Activated T-helper 2 cell treated with anti-CD3 and anti-CD28 coated beads, Interferon-gamma antibody, Interleukin-2, Interleukin-4, amounts not matched to agents 10 μg/mL and 5 μg/mL and 100 μg/mL, durations not matched to agents 14 hours and 24 hours and 36 hours (primary cell): ENCODE results near the gene BEAN1. TPM values are rescaled to one million over a fixed set of nuclear protein-coding genes. Genes with fewer than 3 reads are reported as not detected.

Experiments used
- DNase-seq: peaks from one replicate; pipeline ENCODE4 v3.0.0; 2021; ENCODE audit warnings: low spot score
- H3K27ac Mint-ChIP-seq: one replicate; pipeline ENCODE4 v1.8.0; 2021; ENCODE audit warnings: mixed read lengths
- H3K27me3 Mint-ChIP-seq: one replicate; pipeline ENCODE4 v1.8.0; 2021; ENCODE audit warnings: low read depth, mixed read lengths
- H3K36me3 Mint-ChIP-seq: one replicate; pipeline ENCODE4 v1.8.0; 2021; ENCODE audit warnings: low read depth, mixed read lengths
- H3K4me1 Mint-ChIP-seq: one replicate; pipeline ENCODE4 v1.8.0; 2021; ENCODE audit warnings: low read depth, mixed read lengths
- H3K4me3 Mint-ChIP-seq: one replicate; pipeline ENCODE4 v1.8.0; 2021; ENCODE audit warnings: low read depth, mild to moderate bottlenecking, moderate library complexity, mixed read lengths
- H3K9me3 Mint-ChIP-seq: one replicate; pipeline ENCODE4 v1.8.0; 2021; ENCODE audit warnings: mixed read lengths
- intact Hi-C: fragments of 100-400 bp; cut with micrococcal nuclease; formaldehyde crosslinking; loops from one replicate; pipeline ENCODE4 v1.15.1; 2023
- total RNA-seq: library from RNA; stranded (reverse); gene quantifications from 2 replicates; pipeline ENCODE4 v1.2.3, GENCODE V29; 2022

BEAN1 gene
- total RNA-seq, 1 donor from 2014 or later: not detected

- no peak for DNase-seq
- Mint-ChIP-seq H3K4me1 (no peaks in the 10 kb centered on the region), H3K9me3 (no peaks in the 10 kb centered on the region), H3K27ac (no peak overlapping the region), H3K27me3 (peaks cover 8% of the 10 kb centered on the region), H3K4me3 (no peak overlapping the region), H3K36me3 (no peaks in the 10 kb centered on the region)
- intact Hi-C loops: no loop called here
These were observed 39.2 kb upstream of the BEAN1 start for GRCh38 chr16:66387817-66388332.

DNA sequence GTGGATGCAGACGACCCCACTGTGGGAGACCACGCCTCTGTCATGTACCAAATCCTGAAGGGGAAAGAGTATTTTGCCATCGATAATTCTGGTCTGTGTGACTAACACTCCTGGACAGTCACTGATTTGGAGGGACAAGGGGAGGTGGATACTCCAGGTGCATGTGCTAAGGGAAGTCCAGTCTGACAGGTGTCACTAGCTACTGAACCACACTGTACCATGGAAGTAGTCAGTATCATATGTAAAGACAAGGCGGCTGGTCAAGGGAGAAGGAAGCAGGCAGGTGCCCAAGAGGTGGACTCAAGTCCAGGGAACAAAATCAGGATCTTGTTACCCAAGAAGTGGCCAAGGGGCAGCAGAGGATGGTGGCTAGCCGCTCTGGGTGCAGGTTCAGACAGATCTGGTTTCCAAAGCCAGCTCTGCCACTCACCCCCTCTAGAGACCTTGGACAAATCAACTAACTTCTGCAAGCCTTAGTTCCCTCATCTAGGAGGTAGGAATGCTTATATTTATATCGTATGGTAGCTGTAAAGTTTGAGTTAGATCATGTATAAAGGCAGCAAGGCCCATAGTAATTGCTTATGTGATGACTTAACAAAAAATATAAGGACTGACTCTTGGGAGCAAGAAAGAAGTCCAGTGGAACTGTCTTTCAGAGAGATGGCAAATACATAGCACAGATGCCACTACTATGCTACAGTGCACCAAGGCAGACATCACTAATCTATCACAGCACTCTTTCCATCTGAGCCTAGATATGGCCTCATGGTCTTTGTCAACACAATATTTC, 38.5 kb upstream of the BEAN1 start:
- H3K27ac Mint-ChIP-seq: no peak overlapping the region
- no peak overlapping the region for H3K4me3 Mint-ChIP-seq
- H3K9me3 Mint-ChIP-seq: no peaks in the 10 kb centered on the region
- H3K27me3 Mint-ChIP-seq: peaks cover 6% of the 10 kb centered on the region
- no peaks in the 10 kb centered on the region for H3K4me1 Mint-ChIP-seq
- DNase-seq: no peak
- no peaks in the 10 kb centered on the region for H3K36me3 Mint-ChIP-seq
- intact Hi-C loops: no loop called here

DNA sequence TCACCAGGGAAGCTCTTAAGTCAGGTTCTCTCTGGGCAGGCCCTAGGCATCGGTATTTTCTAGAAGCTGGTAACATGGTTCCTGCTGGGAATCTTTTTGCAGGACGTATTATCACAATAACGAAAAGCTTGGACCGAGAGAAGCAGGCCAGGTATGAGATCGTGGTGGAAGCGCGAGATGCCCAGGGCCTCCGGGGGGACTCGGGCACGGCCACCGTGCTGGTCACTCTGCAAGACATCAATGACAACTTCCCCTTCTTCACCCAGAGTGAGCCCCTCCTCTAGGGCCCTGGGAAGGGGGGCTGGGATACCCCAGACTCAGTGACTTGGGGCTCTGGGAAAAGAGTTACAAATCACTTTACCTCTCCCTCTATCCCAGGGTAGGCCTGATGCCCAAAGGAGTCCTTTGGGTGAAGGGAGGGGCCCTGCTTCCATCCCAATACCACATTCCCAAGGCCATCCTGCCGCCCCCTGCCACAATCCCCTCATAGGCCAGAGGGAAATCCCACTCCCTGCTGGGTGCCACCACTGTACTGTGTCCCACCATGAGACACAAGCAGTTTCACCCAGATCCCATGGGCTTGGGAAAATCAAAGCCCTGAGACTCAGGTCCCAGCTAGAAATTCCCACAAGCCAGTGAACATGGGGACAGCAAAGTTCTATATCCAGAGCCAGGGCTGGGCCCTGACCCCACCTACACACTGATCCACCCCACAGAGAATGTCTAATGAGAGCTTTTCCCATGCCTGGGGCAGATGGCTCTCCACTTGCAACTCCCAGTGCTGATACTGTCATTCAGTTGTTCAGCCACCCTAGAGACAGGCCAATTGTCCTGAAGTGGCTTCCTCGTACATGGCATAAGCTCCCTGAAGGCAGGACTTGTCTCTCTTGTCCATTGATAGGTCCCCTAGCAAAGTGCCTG, 37.6 kb upstream of the BEAN1 start:
- Mint-ChIP-seq H3K36me3 (no peaks in the 10 kb centered on the region), H3K27ac (no peak overlapping the region), H3K27me3 (peaks cover 10% of the 10 kb centered on the region), H3K4me1 (no peaks in the 10 kb centered on the region), H3K9me3 (no peaks in the 10 kb centered on the region), H3K4me3 (no peak overlapping the region)
- intact Hi-C loops: no loop called here
- no peak for DNase-seq

DNA sequence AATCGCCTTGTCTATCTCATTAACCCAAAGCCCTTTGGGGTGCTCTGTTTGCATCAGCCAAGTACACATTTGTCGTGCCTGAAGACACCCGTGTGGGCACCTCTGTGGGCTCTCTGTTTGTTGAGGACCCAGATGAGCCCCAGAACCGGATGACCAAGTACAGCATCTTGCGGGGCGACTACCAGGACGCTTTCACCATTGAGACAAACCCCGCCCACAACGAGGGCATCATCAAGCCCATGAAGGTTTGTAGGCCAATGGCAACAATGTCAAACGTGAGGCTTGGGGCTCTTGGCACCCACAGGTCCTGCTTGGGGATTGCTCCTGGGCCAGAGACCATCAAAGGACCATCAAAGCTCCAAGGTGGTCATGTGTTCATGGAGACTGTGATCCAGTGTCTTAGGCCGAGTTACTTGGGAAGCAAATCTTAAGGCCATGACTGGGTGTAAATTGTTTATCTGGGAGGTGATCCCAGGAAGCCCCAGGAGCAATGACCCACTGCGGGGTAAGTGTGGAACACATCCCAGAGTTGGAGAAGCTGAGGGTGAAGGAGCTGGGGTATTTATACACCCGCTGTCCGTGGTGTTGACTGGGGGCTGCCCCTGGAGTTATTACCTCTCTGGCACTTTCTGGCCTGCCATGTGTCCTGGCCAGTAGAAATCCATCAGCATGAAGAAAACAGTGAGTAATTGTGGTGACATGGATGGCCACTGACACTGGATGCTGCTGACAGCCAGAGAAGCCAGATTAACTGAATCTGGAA, 36.6 kb upstream of the BEAN1 start:
- intact Hi-C loops: no loop called here
- peaks cover 13% of the 10 kb centered on the region for H3K27me3 Mint-ChIP-seq

DNA sequence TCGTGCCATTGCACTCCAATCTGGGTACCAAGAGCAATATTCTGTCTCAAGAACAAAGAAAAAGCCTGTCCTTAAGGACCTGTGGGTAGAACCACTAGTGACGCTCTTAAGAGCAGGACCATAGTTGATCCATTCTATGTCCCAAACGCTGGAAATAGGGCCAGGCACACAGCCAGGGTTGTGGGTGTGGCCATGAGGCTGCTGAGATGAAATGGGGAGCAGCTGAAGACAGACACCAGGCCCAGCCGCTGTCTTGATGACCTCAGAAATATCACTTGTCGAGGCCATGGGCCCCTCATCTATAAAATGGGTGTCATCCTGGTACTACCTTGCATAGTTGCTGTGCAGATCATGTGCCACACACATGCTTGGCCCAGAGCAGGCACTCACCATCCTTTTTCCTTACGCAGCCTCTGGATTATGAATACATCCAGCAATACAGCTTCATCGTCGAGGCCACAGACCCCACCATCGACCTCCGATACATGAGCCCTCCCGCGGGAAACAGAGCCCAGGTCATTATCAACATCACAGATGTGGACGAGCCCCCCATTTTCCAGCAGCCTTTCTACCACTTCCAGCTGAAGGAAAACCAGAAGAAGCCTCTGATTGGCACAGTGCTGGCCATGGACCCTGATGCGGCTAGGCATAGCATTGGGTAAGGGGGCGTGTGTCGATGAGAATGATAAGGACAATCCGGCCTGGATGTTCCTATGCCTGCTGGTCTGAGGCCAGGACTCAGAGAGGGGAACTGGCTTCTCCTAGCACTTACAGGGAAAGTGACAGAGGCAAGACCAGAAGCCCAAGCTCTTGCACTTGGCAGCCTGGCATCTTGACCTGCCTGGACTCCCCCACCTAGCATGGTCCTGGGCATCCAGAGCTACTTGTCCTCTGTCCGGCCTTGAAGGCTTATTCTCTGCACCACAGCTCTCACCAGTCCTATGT, 35.1 kb upstream of the BEAN1 start:
- no peaks in the 10 kb centered on the region for H3K4me1 Mint-ChIP-seq
- no peak overlapping the region for H3K27ac Mint-ChIP-seq
- no peak overlapping the region for H3K4me3 Mint-ChIP-seq
- intact Hi-C loops: no loop called here
- peaks cover 21% of the 10 kb centered on the region for H3K27me3 Mint-ChIP-seq
- DNase-seq: no peak
- H3K36me3 Mint-ChIP-seq: no peaks in the 10 kb centered on the region
- no peaks in the 10 kb centered on the region for H3K9me3 Mint-ChIP-seq

More for the DNA sequence above, 36.6 kb upstream of the BEAN1 start:
- DNase-seq: no peak
- Mint-ChIP-seq H3K27ac (no peak overlapping the region), H3K4me3 (no peak overlapping the region), H3K36me3 (no peaks in the 10 kb centered on the region), H3K9me3 (no peaks in the 10 kb centered on the region), H3K4me1 (no peaks in the 10 kb centered on the region)

GRCh38 chr16:66395806-66396555, 31.1 kb upstream of the BEAN1 start:
- Mint-ChIP-seq H3K4me1 (no peaks in the 10 kb centered on the region), H3K9me3 (no peaks in the 10 kb centered on the region), H3K36me3 (no peaks in the 10 kb centered on the region), H3K27me3 (peaks cover 18% of the 10 kb centered on the region), H3K4me3 (no peak overlapping the region), H3K27ac (no peak overlapping the region)
- intact Hi-C loops: no loop called here
- no peak for DNase-seq

DNA sequence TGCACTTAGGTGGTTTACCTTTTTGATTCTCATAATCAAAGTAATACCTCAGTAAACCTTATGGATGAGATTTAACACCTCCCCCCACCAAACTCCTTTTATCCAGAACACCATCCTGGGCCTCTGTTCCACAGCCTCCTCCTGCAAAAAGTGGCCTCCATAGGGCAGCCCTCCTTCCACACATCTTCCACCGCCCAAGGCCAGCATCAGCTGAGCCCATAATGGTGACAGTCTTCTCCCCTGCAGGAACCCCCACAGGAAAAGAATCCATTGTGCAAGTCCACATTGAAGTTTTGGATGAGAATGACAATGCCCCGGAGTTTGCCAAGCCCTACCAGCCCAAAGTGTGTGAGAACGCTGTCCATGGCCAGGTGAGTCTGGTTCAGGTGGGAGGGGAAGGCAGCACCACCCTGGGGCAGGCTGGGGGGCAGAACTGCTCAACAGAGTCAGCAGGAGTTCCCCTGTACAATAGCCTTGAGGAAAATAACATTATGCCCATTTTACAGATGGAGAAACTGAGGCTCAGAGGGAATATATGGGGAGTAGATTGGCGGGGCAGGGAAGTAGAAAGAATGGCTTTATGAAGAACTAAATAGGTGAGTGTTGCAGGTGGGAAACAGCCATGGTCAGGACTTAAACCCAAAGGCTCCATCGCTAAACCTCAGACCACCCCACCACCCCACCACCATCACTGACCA, 29.2 kb upstream of the BEAN1 start:
- Mint-ChIP-seq H3K27ac (no peak overlapping the region), H3K4me3 (no peak overlapping the region), H3K4me1 (no peaks in the 10 kb centered on the region), H3K36me3 (no peaks in the 10 kb centered on the region), H3K27me3 (peaks cover 18% of the 10 kb centered on the region), H3K9me3 (no peaks in the 10 kb centered on the region)
- no peak for DNase-seq
- intact Hi-C loops: no loop called here

DNA sequence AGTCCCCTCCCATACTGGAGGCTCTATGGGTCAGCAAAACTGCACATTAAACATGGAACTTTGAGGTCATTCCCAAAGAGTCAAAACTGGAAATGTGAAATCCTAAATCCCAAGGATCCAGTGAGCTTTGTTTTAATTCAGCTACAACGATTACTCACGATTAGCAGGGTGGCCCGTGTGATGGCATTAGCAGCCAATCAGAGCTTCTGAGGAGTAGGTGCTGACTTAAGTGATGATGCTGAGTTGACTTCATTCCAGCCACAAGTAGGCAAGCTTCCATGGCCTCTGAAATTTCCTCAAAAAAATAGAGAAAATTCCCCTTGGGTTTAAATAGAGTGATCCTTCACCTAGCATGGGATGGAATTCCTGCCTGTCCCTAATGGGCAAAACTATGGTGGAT, 28.1 kb upstream of the BEAN1 start:
- no peak overlapping the region for H3K4me3 Mint-ChIP-seq

GRCh38 chr16:66399930-66400329, 27.2 kb upstream of the BEAN1 start:
- Mint-ChIP-seq H3K4me3 (no peak overlapping the region), H3K4me1 (no peaks in the 10 kb centered on the region), H3K36me3 (no peaks in the 10 kb centered on the region), H3K27ac (no peak overlapping the region), H3K27me3 (peaks cover 14% of the 10 kb centered on the region), H3K9me3 (peaks cover 2% of the 10 kb centered on the region)
- no peak for DNase-seq
- intact Hi-C loops: no loop called here

More for the DNA sequence above, 28.1 kb upstream of the BEAN1 start:
- no peaks in the 10 kb centered on the region for H3K36me3 Mint-ChIP-seq
- intact Hi-C loops: no loop called here
- no peak for DNase-seq
- no peaks in the 10 kb centered on the region for H3K9me3 Mint-ChIP-seq
- H3K27ac Mint-ChIP-seq: no peak overlapping the region
- peaks cover 18% of the 10 kb centered on the region for H3K27me3 Mint-ChIP-seq
- H3K4me1 Mint-ChIP-seq: no peaks in the 10 kb centered on the region

- no peak for DNase-seq
- Mint-ChIP-seq H3K4me1 (no peaks in the 10 kb centered on the region), H3K27ac (no peak overlapping the region), H3K9me3 (peaks cover 5% of the 10 kb centered on the region), H3K27me3 (peaks cover 15% of the 10 kb centered on the region), H3K4me3 (no peak overlapping the region), H3K36me3 (no peaks in the 10 kb centered on the region)
- intact Hi-C loops: no loop called here
These were observed 26.4 kb upstream of the BEAN1 start for GRCh38 chr16:66400503-66401380.
